ENCODE data around the gene STARD13. TPM values are rescaled to one million over a fixed set of nuclear protein-coding genes. Genes with fewer than 3 reads are reported as not detected.

The STARD13 gene
- total RNA-seq, 1 donor from 2014 or later, result 2.0 TPM

DNA sequence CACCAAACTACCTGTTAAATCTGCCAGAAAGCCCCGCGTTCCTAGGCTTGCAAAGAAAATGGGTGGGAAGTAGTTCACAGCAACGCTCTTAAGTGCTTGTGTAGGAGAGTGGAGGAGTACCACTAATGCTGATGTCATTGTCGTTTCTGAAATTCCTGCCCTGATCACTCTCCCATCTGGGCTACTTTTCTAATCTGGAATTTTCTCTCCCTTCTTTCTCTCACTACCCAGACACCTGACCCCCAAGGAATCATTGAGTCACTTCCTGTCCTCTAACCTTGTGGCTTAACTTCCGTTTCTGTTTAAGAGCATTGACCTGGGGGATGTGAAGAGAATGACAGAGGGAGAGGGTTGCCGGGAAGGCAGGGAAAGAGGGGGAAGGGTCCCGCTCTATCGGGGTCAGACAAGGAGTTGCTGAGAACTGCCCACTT, 98.7 kb downstream of the STARD13 start:
- H3K4me1 Mint-ChIP-seq, result peaks cover 28% of the 10 kb centered on the region
- no peaks in the 10 kb centered on the region for H3K36me3 ChIP-seq
- no peak overlapping the region for H3K4me2 ChIP-seq
- H3K79me2 ChIP-seq (ENCODE audit: low read depth), result no peaks in the 10 kb centered on the region
- peaks cover 3% of the 10 kb centered on the region for H3K36me3 Mint-ChIP-seq
- no peaks in the 10 kb centered on the region for H4K20me1 ChIP-seq (ENCODE audit: low read depth)
- H3K27ac Mint-ChIP-seq, result no peak overlapping the region
- no peak overlapping the region for H3K9ac ChIP-seq
- H3K4me3 ChIP-seq, result no peak overlapping the region
- no peaks in the 10 kb centered on the region for H3K27me3 ChIP-seq
- no peak overlapping the region for H3K27ac ChIP-seq
- no peak for DNase-seq (ENCODE audit: low spot score)
- TF ChIP-seq EZH2phosphoT487 (IDR thresholded peaks at IDR 0.05) (no peak), EZH2 (IDR thresholded peaks at IDR 0.05) (no peak)
- H3K9me3 Mint-ChIP-seq, result no peaks in the 10 kb centered on the region
- H3K27me3 Mint-ChIP-seq (ENCODE audit: insufficient read depth, low read depth), result peaks cover 2% of the 10 kb centered on the region
- H3K4me1 ChIP-seq, result peaks cover 12% of the 10 kb centered on the region
- no peak overlapping the region for H3K4me3 Mint-ChIP-seq
- H3F3A ChIP-seq (ENCODE audit: low read depth), result no peaks in the 10 kb centered on the region
- no peaks in the 10 kb centered on the region for H3K9me3 ChIP-seq (ENCODE audit: low read depth)
- no peak overlapping the region for H2AFZ ChIP-seq (replicated peaks)

DNA sequence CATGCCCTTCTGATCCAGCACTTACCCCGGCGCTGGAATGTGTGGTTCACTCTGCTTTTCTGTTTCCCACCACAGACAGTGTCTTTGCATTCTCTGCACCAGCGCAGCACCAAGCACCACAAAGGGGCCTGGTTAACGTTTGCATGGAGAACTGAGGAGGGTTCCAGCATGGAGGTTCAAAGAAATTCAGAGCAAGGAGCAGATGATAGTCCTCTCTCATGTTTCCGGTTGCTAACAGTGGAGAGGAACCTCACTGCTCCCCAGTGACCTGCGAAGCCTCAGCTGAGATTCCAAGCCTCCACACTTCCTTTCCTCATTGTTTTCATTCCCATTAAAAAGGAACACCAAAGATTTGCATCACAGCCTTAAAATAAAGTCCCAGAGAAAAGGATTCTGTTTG, 99.7 kb downstream of the STARD13 start:
- DNase-seq (ENCODE audit: low spot score), result no peak
- peaks cover 2% of the 10 kb centered on the region for H3K27me3 ChIP-seq
- peaks cover 12% of the 10 kb centered on the region for H3K4me1 ChIP-seq
- no peaks in the 10 kb centered on the region for H4K20me1 ChIP-seq (ENCODE audit: low read depth)
- H3K9ac ChIP-seq, result no peak overlapping the region
- Mint-ChIP-seq H3K27me3 (ENCODE audit: insufficient read depth, low read depth) (peaks cover 2% of the 10 kb centered on the region), H3K4me3 (no peak overlapping the region), H3K9me3 (no peaks in the 10 kb centered on the region), H3K27ac (peak overlapping the region; percentile 27), H3K36me3 (peaks cover 3% of the 10 kb centered on the region), H3K4me1 (peaks cover 22% of the 10 kb centered on the region)
- no peaks in the 10 kb centered on the region for H3F3A ChIP-seq (ENCODE audit: low read depth)
- no peaks in the 10 kb centered on the region for H3K36me3 ChIP-seq
- H3K79me2 ChIP-seq (ENCODE audit: low read depth), result no peaks in the 10 kb centered on the region
- no peaks in the 10 kb centered on the region for H3K9me3 ChIP-seq (ENCODE audit: low read depth)
- H3K4me2 ChIP-seq, result no peak overlapping the region
- TF ChIP-seq, protein P1, sequence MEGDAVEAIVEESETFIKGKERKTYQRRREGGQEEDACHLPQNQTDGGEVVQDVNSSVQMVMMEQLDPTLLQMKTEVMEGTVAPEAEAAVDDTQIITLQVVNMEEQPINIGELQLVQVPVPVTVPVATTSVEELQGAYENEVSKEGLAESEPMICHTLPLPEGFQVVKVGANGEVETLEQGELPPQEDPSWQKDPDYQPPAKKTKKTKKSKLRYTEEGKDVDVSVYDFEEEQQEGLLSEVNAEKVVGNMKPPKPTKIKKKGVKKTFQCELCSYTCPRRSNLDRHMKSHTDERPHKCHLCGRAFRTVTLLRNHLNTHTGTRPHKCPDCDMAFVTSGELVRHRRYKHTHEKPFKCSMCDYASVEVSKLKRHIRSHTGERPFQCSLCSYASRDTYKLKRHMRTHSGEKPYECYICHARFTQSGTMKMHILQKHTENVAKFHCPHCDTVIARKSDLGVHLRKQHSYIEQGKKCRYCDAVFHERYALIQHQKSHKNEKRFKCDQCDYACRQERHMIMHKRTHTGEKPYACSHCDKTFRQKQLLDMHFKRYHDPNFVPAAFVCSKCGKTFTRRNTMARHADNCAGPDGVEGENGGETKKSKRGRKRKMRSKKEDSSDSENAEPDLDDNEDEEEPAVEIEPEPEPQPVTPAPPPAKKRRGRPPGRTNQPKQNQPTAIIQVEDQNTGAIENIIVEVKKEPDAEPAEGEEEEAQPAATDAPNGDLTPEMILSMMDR (IDR thresholded peaks at IDR 0.05), result no peak
- TF ChIP-seq EZH2phosphoT487 (IDR thresholded peaks at IDR 0.05) (no peak), EZH2 (IDR thresholded peaks at IDR 0.05) (no peak)
- no peak overlapping the region for H3K27ac ChIP-seq
- peak overlapping the region; percentile 45 for H2AFZ ChIP-seq (replicated peaks)
- H3K4me3 ChIP-seq, result no peak overlapping the region

DNA sequence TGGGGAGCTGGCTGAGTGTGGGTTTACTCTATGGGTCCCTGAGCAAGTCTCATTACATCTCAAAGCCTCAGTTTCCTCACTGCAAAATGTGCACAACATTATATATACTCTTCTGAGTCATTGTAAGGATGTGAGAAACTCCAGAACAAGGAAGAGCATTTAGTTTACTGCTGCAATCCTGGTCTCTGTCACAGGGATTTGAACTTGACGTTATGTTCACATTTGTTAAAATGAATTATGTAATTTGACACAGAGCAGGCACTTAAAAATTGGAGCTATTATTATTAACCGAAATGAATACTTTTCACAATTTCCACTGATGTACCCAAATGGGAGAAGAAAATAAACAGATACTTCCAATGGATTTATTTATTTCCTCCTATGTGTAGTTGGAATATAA, 101.0 kb downstream of the STARD13 start:
- no peaks in the 10 kb centered on the region for H3F3A ChIP-seq (ENCODE audit: low read depth)
- H3K4me1 Mint-ChIP-seq, result peaks cover 22% of the 10 kb centered on the region
- H2AFZ ChIP-seq (replicated peaks), result no peak overlapping the region
- no peak overlapping the region for H3K4me3 Mint-ChIP-seq
- H3K27me3 Mint-ChIP-seq (ENCODE audit: insufficient read depth, low read depth), result peaks cover 2% of the 10 kb centered on the region
- no peaks in the 10 kb centered on the region for H3K79me2 ChIP-seq (ENCODE audit: low read depth)
- H3K27ac Mint-ChIP-seq, result no peak overlapping the region
- no peaks in the 10 kb centered on the region for H3K9me3 ChIP-seq (ENCODE audit: low read depth)
- H3K9me3 Mint-ChIP-seq, result no peaks in the 10 kb centered on the region
- H3K4me2 ChIP-seq, result no peak overlapping the region
- H3K36me3 ChIP-seq, result no peaks in the 10 kb centered on the region
- peaks cover 3% of the 10 kb centered on the region for H3K36me3 Mint-ChIP-seq
- no peak overlapping the region for H3K4me3 ChIP-seq
- H3K4me1 ChIP-seq, result peaks cover 12% of the 10 kb centered on the region
- peaks cover 15% of the 10 kb centered on the region for H3K27me3 ChIP-seq
- no peak overlapping the region for H3K27ac ChIP-seq
- no peak overlapping the region for H3K9ac ChIP-seq
- no peaks in the 10 kb centered on the region for H4K20me1 ChIP-seq (ENCODE audit: low read depth)
- no peak for DNase-seq (ENCODE audit: low spot score)
- TF ChIP-seq, protein P1 (IDR thresholded peaks at IDR 0.05), result no peak
- TF ChIP-seq EZH2 (IDR thresholded peaks at IDR 0.05) (no peak), EZH2phosphoT487 (IDR thresholded peaks at IDR 0.05) (no peak)

DNA sequence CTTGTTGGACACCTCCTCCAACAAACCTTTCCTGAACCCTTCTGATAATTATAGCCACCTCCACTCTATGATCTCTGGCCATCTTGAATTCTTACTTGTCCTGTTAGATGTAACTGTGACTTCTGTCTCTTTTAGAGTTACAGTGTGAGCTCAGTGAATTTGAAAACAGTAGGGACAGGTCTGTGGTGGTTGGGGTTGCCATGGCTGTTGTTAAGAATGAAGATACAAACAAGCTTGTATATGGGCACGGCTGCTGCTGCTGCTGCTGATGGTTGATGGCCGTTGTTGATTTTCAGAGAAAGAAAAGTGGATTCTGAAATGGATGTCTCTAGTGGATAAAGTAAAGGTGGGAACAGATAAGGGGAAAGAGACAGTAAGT, 101.5 kb downstream of the STARD13 start:
- Histone ChIP-seq H3K9ac (no peak overlapping the region), H3K4me3 (no peak overlapping the region), H3K4me1 (peaks cover 12% of the 10 kb centered on the region), H3K79me2 (ENCODE audit: low read depth) (no peaks in the 10 kb centered on the region), H3K27me3 (peaks cover 19% of the 10 kb centered on the region), H3K4me2 (no peak overlapping the region), H2AFZ (replicated peaks) (no peak overlapping the region), H3K36me3 (no peaks in the 10 kb centered on the region), H3K27ac (no peak overlapping the region), H3F3A (ENCODE audit: low read depth) (no peaks in the 10 kb centered on the region), H3K9me3 (ENCODE audit: low read depth) (no peaks in the 10 kb centered on the region), H4K20me1 (ENCODE audit: low read depth) (no peaks in the 10 kb centered on the region)
- Mint-ChIP-seq H3K9me3 (no peaks in the 10 kb centered on the region), H3K4me1 (peaks cover 22% of the 10 kb centered on the region), H3K4me3 (no peak overlapping the region), H3K36me3 (peaks cover 3% of the 10 kb centered on the region), H3K27ac (no peak overlapping the region), H3K27me3 (ENCODE audit: insufficient read depth, low read depth) (peaks cover 2% of the 10 kb centered on the region)
- TF ChIP-seq EZH2 (IDR thresholded peaks at IDR 0.05) (no peak), EZH2phosphoT487 (IDR thresholded peaks at IDR 0.05) (no peak)
- TF ChIP-seq, protein P1 (IDR thresholded peaks at IDR 0.05), result no peak
- DNase-seq (ENCODE audit: low spot score), result no peak
